K562 (cell line): ENCODE data around the gene ZFAND2B. TPM values are rescaled to one million over a fixed set of nuclear protein-coding genes. Genes with fewer than 3 reads are reported as not detected.

Source experiments
- ATAC-seq: fragments of 200-7000 bp; cut with Tn5 transposase; 3 replicates; pipeline ENCODE4 v1.9.1; 2020; ENCODE audit warnings: moderate library complexity
- BruUV-seq: library from RNA; stranded (reverse); fragments of 400-500 nt; replicated peaks from 2 replicates; lab custom pipeline; 2021; lab: Mats Ljungman, UMichigan
- CTCF ChIA-PET: fragments of 300-600 bp; formaldehyde crosslinking; extraction: SDS; loops from one replicate; lab custom pipeline; 2021; ENCODE audit warnings: low intra/inter-chr PET ratio; lab: Yijun Ruan, JAX
- POLR2A ChIA-PET: fragments of 300-600, 350-650 bp; sonication (Branson Sonifier 250); formaldehyde crosslinking; extraction: SDS; loops from one replicate; lab custom pipeline; 2021; ENCODE audit warnings: antibody characterized with exemption, inconsistent platforms; lab: Yijun Ruan, JAX
- DNase-seq, 4 experiments: peaks; one replicate each; pipeline versions ENCODE4 v3.0.0 to v3.0.0-alpha.2; 2011 to 2018; ENCODE audit warnings: low spot score in 3 of 4, mixed read lengths in 3 of 4; ENCODE audit errors: extremely low read depth in 1 of 4
- FAIRE-seq: peaks from 2 replicates; lab custom pipeline; 2011; peaks lifted over from hg19 to GRCh38; lab: Jason Lieb, UNC
- H2AFZ ChIP-seq: 2 replicates; pipeline ENCODE4 v1.6.0; 2011; ENCODE audit warnings: low read depth, low read length, control low read depth, inconsistent platforms
- H3K27ac ChIP-seq: fragments of 200-600 bp; 3 replicates; pipeline ENCODE4 v1.8.0; 2011; ENCODE audit warnings: low read depth, mild to moderate bottlenecking, control low read depth, inconsistent platforms, low read length, moderate library complexity, mixed read lengths; ENCODE audit errors: extremely low read depth
- H3K27me3 ChIP-seq, 2 experiments: fragments of 300-600 bp in 1 of 2; 2 replicates in 1 of 2; 3 replicates in 1 of 2; pipeline versions ENCODE4 v1.6.0 to v1.8.0; 2011; ENCODE audit warnings: inconsistent platforms in 2 of 2, low read length in 2 of 2, mild to moderate bottlenecking in 1 of 2, mixed read lengths in 1 of 2, moderate library complexity in 1 of 2; ENCODE audit not compliant: control insufficient read depth in 2 of 2, insufficient read depth in 2 of 2
- H3K36me3 ChIP-seq: fragments of 300-600 bp; 3 replicates; pipeline ENCODE4 v1.8.0; 2011; ENCODE audit warnings: mild to moderate bottlenecking, low read length, inconsistent platforms; ENCODE audit not compliant: control insufficient read depth, insufficient read depth
- H3K4me1 ChIP-seq, 2 experiments: fragments of 200-600 bp in 1 of 2; replicated peaks in 1 of 2; 2 replicates in 1 of 2; 3 replicates in 1 of 2; pipeline versions ENCODE4 v1.5.1 to v1.8.0; 2011; ENCODE audit warnings: inconsistent platforms in 2 of 2, low read length in 2 of 2, mild to moderate bottlenecking in 1 of 2, mixed read lengths in 1 of 2, moderate library complexity in 1 of 2; ENCODE audit not compliant: control insufficient read depth in 2 of 2, insufficient read depth in 2 of 2
- H3K4me2 ChIP-seq: 2 replicates; pipeline ENCODE4 v1.6.1; 2011; ENCODE audit warnings: low read length, control low read depth, inconsistent platforms, mixed read lengths; ENCODE audit not compliant: insufficient read depth
- H3K4me3 ChIP-seq: fragments of 200-600 bp; sonication (generic), shearing (Covaris generic); 2 replicates; pipeline ENCODE4 v1.5.1; 2016; ENCODE audit warnings: control low read depth, inconsistent platforms
- H3K79me2 ChIP-seq: fragments of 200-600 bp; 3 replicates; pipeline ENCODE4 v1.8.0; 2011; ENCODE audit warnings: low read length, inconsistent platforms; ENCODE audit not compliant: control insufficient read depth, insufficient read depth
- H3K9ac ChIP-seq, 2 experiments: 2 replicates each; pipeline versions ENCODE4 v1.6.0 to v1.6.1; 2011; ENCODE audit warnings: low read depth in 2 of 2, low read length in 2 of 2, control low read depth in 1 of 2, inconsistent platforms in 1 of 2, mild to moderate bottlenecking in 1 of 2, mixed read lengths in 1 of 2; ENCODE audit not compliant: insufficient read depth in 1 of 2
- H3K9me1 ChIP-seq: one replicate; pipeline ENCODE4 v1.6.0; 2011; ENCODE audit warnings: inconsistent platforms, mild to moderate bottlenecking, low read length, moderate library complexity; ENCODE audit not compliant: control insufficient read depth, insufficient read depth
- H3K9me3 ChIP-seq: replicated peaks from 2 replicates; pipeline ENCODE4 v1.5.1; 2011; ENCODE audit warnings: low read depth, low read length, inconsistent platforms; ENCODE audit not compliant: control insufficient read depth, insufficient read depth
- H4K20me1 ChIP-seq: replicated peaks from 2 replicates; pipeline ENCODE4 v1.6.1; 2011; ENCODE audit warnings: low read length, inconsistent platforms, mixed read lengths; ENCODE audit not compliant: control insufficient read depth, insufficient read depth
- C11orf30 ChIP-seq: fragments of 450-650 bp; IDR thresholded peaks from 2 replicates; pipeline ENCODE4 v1.6.1; 2016; ENCODE audit warnings: low read depth, mild to moderate bottlenecking
- HLTF ChIP-seq: fragments of 450-650 bp; IDR thresholded peaks from 2 replicates; pipeline ENCODE4 v1.6.1; 2016
- KDM5B ChIP-seq: fragments of 200-600 bp; sonication (generic); IDR thresholded peaks from 2 replicates; pipeline ENCODE4 v1.6.1; 2012; ENCODE audit warnings: low read depth, mild to moderate bottlenecking, moderate library complexity, low read length, control low read depth, inconsistent platforms; ENCODE audit not compliant: insufficient replicate concordance
- PHF8 ChIP-seq: fragments of 200-600 bp; sonication (generic); IDR thresholded peaks from 2 replicates; pipeline ENCODE4 v1.6.1; 2012; ENCODE audit warnings: mixed run types, mild to moderate bottlenecking, inconsistent platforms, low read length, moderate library complexity, borderline replicate concordance
- SRF ChIP-seq, 2 experiments: fragments of 250-450, 450-650 bp in 1 of 2; sonication (Bioruptor Pico) in 1 of 2; sonication (generic) in 1 of 2; formaldehyde crosslinking; IDR thresholded peaks; 2 replicates each; pipeline versions ENCODE4 v1.5.0 to v1.5.1; 2020 to 2022; ENCODE audit warnings: mild to moderate bottlenecking in 1 of 2, missing genetic modification reagents in 1 of 2
- TCF7L2 ChIP-seq: fragments of 150-350 bp; IDR thresholded peaks from 2 replicates; pipeline ENCODE4 v1.6.1; 2016; ENCODE audit warnings: low read depth, mild to moderate bottlenecking, low read length, moderate library complexity
- TFAP4 ChIP-seq: sonication (generic); formaldehyde crosslinking; IDR thresholded peaks from 2 replicates; pipeline ENCODE4 v1.8.0; 2022; ENCODE audit warnings: missing genetic modification reagents, mild to moderate bottlenecking, moderate library complexity, borderline replicate concordance
- ZBTB2 ChIP-seq: fragments of 450-650 bp; IDR thresholded peaks from 2 replicates; pipeline ENCODE4 v1.6.1; 2016; ENCODE audit warnings: antibody characterized with exemption
- ZNF407 ChIP-seq: fragments of 450-650 bp; IDR thresholded peaks from 2 replicates; pipeline ENCODE4 v1.6.1; 2016; ENCODE audit warnings: low read depth
- WGBS: fragments of 100-300 bp; shearing (Covaris generic); methylation state at CpG from one replicate; pipeline ENCODE4 v1.1.6; 2016; ENCODE audit warnings: low coverage, mixed read lengths; ENCODE audit not compliant: insufficient coverage; ENCODE audit errors: missing lambda C conversion rate; 5-methylcytosine and 5-hydroxymethylcytosine counted together
- in situ Hi-C: fragments of 300-500 bp; cut with MboI; formaldehyde crosslinking; loops from 4 replicates; pipeline ENCODE4 v1.15.0; 2018; ENCODE audit warnings: inconsistent platforms, mixed read lengths
- intact Hi-C: fragments of 100-400 bp; cut with micrococcal nuclease; formaldehyde crosslinking; loops from 2 replicates; pipeline ENCODE4 v1.14.2; 2022
- polyA plus RNA-seq, 8 experiments: library from polyadenylated mRNA; depleted of rRNA in 4 of 8; stranded (reverse) in 5 of 8; unstranded in 3 of 8; fragments of >200 nt; fragmentation: Nextera tagmentation in 2 of 8; fragmentation: Illumina TruSeq in 1 of 8; extraction: Ambion mirVana in 2 of 8; extraction: Trizol in 1 of 8; gene quantifications; 2 replicates each; pipeline versions ENCODE4 v1.2.1 to v1.2.3, GENCODE V29; 2011 to 2014; ENCODE audit warnings: inconsistent platforms in 1 of 8, missing spikeins in 1 of 8
- total RNA-seq, 7 experiments: library from RNA; depleted of rRNA in 6 of 7; stranded (reverse); fragments of >200 nt in 6 of 7; fragmentation: Illumina TruSeq in 2 of 7; extraction: Trizol in 2 of 7; gene quantifications; 2 replicates each; pipeline versions ENCODE4 v1.2.1 to v1.2.3, GENCODE V29; 2011 to 2021; ENCODE audit warnings: low replicate concordance in 1 of 7

ZFAND2B gene
- total and polyA plus RNA-seq, 9 of the 15 experiments (the other 6 are each of a cell fraction or from before 2014, with no cell fraction given): 9.9 to 33.3 (median 26.1) TPM

- Histone ChIP-seq H3K27me3 (no peaks in the 10 kb centered on the region), H3K4me3 (peak overlapping the region; percentile 61), H3K9me1 (no peaks in the 10 kb centered on the region), H4K20me1 (peaks cover 11% of the 10 kb centered on the region; the same call in 1 of the 2 replicates), H3K27ac (peak overlapping the region; percentile 75; the same call in 2 of the 3 replicates), H2AFZ (no peak overlapping the region), H3K9me3 (0 out of 2 replicates have a peak, but pooled peaks cover 2% of the 10 kb centered on the region), H3K9ac (peak overlapping the region; percentile 38 to 93), H3K79me2 (no peaks in the 10 kb centered on the region), H3K4me1 (peaks cover 16 to 17% of the 10 kb centered on the region in 2 experiments; a peak in 4 of 5 replicates), H3K4me2 (peak overlapping the region; percentile 84), H3K36me3 (peaks cover 46% of the 10 kb centered on the region; the same call in 2 of the 3 replicates)
- DNase-seq (peak in 1 of 4 experiments; percentile 90), FAIRE-seq (peak; percentile 67), ATAC-seq (no peak; the same call in 2 of the 3 replicates)
- CTCF ChIA-PET: no interaction called here
- intact Hi-C loops: loop anchor here (2.0 kb wide), 1 partner anchor 31 kb away; the partner anchor contains the start of gene CNPPD1
- BruUV-seq: TSS peak; percentile 82
- in situ Hi-C loops: loop anchor here (5.0 kb wide), 1 partner anchor 35 kb away; the partner anchor contains the start of gene SLC23A3
- POLR2A ChIA-PET: interaction anchor here (0.7 to 1.4 kb wide), 6 partner anchors 8 to 72 kb away, joined by 3 to 6 read pairs (median 4); partner anchors contain the start of gene DNAJB2
- WGBS: 31% methylated on average over 11 of the region's 22 CpGs
- peak; percentile 3 for TF ChIP-seq KDM5B
- TF ChIP-seq TFAP4 (CRISPR knock-in tag): peak; percentile 32; the same call in 1 of the 2 replicates
- TF ChIP-seq ZBTB2: no peak
- TF ChIP-seq ZNF407: peak; percentile 49; the same call in 1 of the 2 replicates
- TF ChIP-seq C11orf30: no peak
- no peak for TF ChIP-seq PHF8
- TF ChIP-seq TCF7L2: no peak
- TF ChIP-seq SRF (CRISPR knock-in tag; IDR thresholded peaks at IDR 0.05): no peak
- no peak for TF ChIP-seq HLTF
Observed at GRCh38 chr2:219207134-219207883, 727 bp downstream of the ZFAND2B start.
